ENCODE measurements around the gene FAT4. TPM values are rescaled to one million over a fixed set of nuclear protein-coding genes. Genes with fewer than 3 reads are reported as not detected.

Gene FAT4, protein sequence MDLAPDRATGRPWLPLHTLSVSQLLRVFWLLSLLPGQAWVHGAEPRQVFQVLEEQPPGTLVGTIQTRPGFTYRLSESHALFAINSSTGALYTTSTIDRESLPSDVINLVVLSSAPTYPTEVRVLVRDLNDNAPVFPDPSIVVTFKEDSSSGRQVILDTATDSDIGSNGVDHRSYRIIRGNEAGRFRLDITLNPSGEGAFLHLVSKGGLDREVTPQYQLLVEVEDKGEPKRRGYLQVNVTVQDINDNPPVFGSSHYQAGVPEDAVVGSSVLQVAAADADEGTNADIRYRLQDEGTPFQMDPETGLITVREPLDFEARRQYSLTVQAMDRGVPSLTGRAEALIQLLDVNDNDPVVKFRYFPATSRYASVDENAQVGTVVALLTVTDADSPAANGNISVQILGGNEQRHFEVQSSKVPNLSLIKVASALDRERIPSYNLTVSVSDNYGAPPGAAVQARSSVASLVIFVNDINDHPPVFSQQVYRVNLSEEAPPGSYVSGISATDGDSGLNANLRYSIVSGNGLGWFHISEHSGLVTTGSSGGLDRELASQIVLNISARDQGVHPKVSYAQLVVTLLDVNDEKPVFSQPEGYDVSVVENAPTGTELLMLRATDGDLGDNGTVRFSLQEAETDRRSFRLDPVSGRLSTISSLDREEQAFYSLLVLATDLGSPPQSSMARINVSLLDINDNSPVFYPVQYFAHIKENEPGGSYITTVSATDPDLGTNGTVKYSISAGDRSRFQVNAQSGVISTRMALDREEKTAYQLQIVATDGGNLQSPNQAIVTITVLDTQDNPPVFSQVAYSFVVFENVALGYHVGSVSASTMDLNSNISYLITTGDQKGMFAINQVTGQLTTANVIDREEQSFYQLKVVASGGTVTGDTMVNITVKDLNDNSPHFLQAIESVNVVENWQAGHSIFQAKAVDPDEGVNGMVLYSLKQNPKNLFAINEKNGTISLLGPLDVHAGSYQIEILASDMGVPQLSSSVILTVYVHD (N-terminal part only)
- total RNA-seq (under 1 TPM in 1 of 2 donors, not detected in 1; 0.18 TPM), total RNA-seq (0.15 to 1.2 reads per million in 2 donors)

DNA sequence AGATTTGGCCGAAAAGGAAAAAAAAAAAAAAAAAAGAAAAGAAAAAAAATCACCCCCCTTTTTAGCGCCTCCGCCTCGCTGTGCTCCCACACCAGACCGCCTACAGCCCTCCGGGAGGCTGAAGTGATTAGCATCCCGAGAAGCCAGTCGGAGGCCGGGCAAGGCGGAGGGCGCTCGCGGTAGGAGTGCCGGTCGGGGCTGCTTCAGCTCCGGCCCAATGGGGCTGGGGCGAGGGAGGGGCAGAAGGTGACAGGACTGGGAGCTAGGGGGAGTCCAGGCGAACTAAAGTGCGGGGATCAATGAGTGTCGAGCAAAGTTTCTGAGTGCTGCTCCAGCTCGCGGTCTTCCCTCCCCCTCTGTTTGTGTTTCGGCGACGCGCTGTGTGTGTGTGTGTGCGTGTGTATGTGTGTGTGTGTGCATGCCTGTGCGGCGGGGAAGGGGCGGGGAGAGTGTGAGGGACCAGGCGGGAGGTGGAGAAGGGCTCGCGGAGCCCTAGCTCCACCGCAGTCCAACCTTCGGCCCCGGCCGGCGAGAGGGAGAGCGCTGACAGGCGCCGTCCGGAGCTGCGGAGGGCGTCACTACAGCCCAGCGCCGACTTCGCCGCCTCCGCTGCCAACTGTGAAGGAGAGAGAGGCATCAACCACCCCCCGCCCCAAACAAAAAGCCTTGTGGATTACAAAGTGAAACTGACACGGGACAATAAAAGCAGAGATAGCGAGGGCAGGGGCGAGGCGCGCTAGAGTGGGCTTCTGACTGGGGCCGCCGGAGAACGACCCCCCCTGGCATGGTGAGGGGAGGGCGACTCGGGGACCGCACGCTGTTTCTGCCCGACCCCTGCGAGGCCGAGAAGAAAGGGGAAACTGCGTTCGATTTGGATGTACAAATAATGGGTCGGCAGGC lies at the start of gene FAT4:
FAT4 (plus strand) TSS at position 280 of the 900 bp plus-strand sequence. CDS start 1,457 bp downstream, outside the sequence.
- Mint-ChIP-seq H3K27ac (peak within 1 kb of the TSS; percentile 37), H3K4me3 (peak within 1 kb of the TSS; percentile 89), H3K27me3 (peaks cover 62% of the 10 kb centered on the region), H3K4me1 (peaks cover 25% of the 10 kb centered on the region), H3K36me3 (ENCODE audit: low read depth) (no peaks in the 10 kb centered on the region)
- DNase-seq (peak in 2 of 3 donors; percentile 8 to 10), ATAC-seq (peak; percentile 70)
- H3K9me3 ChIP-seq (ENCODE audit: control insufficient read depth, low read length, poor library complexity, severe bottlenecking): no peaks in the 10 kb centered on the region

DNA sequence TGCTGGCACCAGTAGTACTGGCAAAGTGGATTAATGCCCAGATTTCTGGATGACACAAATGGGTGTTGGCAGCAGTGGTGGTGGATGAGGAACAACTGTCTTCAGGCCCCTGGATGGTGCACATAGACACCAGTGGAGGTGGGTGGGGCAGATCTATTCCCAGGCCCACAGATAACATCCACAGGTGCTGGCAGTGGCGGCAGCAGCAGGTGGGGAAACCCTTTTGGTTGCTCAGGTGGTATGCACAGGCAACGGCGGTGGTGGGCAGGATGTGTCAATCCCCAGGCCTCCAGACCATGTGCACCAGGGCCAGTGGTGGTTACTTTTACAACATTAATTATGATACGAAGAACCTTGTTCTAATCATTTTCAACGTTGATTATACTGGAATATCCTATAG lies 48.9 kb upstream of the FAT4 start:
- H3K27me3 Mint-ChIP-seq: no peaks in the 10 kb centered on the region
- no peak overlapping the region for H3K27ac Mint-ChIP-seq
- no peaks in the 10 kb centered on the region for H3K36me3 Mint-ChIP-seq (ENCODE audit: low read depth)
- DNase-seq: no peak
- ATAC-seq: no peak
- H3K9me3 ChIP-seq (ENCODE audit: control insufficient read depth, low read length, poor library complexity, severe bottlenecking): no peaks in the 10 kb centered on the region
- H3K4me3 Mint-ChIP-seq: no peak overlapping the region
- no peaks in the 10 kb centered on the region for H3K4me1 Mint-ChIP-seq

DNA sequence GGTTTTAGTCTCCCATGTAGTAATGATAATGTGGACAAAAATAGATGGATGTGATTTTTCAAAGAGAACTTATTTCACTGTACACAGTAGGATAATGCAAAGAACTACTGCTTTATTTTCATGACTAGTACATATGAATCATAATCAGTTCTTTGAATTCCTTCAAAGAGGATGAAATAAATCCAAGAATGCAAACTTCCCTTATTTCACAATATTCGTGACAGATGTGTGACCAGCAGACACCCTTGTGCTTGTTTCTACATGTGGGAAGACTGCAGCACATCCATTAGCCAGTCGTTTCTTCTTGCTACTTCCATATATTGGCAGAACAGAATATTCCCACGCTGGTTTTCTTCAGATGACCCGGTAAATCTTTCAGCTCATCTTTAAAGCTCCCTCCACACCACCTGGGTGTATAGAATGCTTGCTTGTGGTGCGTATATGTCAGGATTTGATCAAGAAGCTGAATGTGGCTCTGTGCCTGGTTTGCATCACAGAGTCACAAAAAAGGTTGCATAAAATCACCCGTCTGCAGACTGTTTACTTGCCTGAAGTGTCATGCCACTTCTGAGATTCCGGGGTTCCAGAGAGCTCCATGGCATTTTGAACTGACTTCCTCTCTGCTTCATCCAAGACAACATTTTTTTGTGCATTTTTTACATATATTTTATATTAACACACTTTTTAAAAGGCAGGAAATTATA lies 47.7 kb upstream of the FAT4 start:
- H3K27ac Mint-ChIP-seq: no peak overlapping the region
- no peaks in the 10 kb centered on the region for H3K27me3 Mint-ChIP-seq
- no peak overlapping the region for H3K4me3 Mint-ChIP-seq
- DNase-seq (no peak), ATAC-seq (no peak)
- no peaks in the 10 kb centered on the region for H3K36me3 Mint-ChIP-seq (ENCODE audit: low read depth)
- no peaks in the 10 kb centered on the region for H3K9me3 ChIP-seq (ENCODE audit: control insufficient read depth, low read length, poor library complexity, severe bottlenecking)
- H3K4me1 Mint-ChIP-seq: no peaks in the 10 kb centered on the region

DNA sequence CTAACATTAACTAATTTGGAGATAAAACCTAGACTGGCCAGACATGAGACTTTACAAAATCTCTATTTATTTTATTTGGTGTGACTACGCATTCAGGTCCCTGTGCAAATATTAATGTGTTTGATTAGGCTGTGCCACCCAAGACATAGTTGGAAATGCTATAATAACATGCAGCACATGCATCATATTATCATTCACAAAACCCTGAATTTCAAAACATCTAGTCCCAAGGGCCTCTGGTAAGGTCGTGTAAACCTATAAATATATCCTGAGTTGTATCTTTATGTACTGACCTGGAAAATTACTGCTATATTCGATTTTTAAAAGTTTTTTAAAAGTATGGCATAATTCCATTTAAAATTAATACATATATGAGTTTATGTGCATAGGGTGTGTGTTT lies 47.1 kb upstream of the FAT4 start:
- Mint-ChIP-seq H3K36me3 (ENCODE audit: low read depth) (no peaks in the 10 kb centered on the region), H3K27me3 (no peaks in the 10 kb centered on the region), H3K27ac (no peak overlapping the region), H3K4me1 (no peaks in the 10 kb centered on the region), H3K4me3 (no peak overlapping the region)
- ATAC-seq: no peak
- DNase-seq: no peak
- H3K9me3 ChIP-seq (ENCODE audit: control insufficient read depth, low read length, poor library complexity, severe bottlenecking): no peaks in the 10 kb centered on the region

DNA sequence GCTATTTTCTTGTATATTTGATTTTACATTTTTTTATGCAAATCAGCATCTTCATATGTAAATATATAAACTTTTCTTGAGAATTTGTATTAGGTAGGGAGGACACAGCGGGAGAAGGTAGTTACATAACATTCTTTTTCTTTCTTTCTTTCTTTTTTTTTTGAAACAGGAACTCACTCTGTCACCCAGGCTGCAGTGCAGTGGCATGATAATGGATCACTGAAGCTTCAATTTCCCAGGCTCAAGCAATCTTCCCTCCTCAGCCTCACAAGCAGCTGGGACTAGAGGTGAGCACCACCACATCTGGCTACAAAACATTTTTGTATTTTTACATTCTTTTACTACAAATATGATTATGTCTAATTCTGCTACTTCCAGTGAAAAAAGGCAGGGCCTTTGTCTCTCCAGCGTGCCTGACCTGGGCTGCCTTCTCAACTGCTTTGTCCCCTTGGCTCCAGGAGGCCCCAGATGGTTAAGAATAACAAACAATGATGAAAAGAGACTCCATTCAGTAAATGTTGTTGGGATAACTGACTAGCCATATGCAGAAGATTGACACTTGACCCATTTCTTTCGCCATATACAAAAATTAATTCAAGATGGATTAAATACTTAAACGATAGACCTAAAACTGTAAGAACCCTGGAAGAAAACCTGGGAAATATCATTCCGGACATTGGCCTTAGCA lies 46.5 kb upstream of the FAT4 start:
- Mint-ChIP-seq H3K36me3 (ENCODE audit: low read depth) (no peaks in the 10 kb centered on the region), H3K4me3 (no peak overlapping the region), H3K27me3 (no peaks in the 10 kb centered on the region), H3K27ac (no peak overlapping the region), H3K4me1 (no peaks in the 10 kb centered on the region)
- DNase-seq (no peak), ATAC-seq (no peak)
- no peaks in the 10 kb centered on the region for H3K9me3 ChIP-seq (ENCODE audit: control insufficient read depth, low read length, poor library complexity, severe bottlenecking)

DNA sequence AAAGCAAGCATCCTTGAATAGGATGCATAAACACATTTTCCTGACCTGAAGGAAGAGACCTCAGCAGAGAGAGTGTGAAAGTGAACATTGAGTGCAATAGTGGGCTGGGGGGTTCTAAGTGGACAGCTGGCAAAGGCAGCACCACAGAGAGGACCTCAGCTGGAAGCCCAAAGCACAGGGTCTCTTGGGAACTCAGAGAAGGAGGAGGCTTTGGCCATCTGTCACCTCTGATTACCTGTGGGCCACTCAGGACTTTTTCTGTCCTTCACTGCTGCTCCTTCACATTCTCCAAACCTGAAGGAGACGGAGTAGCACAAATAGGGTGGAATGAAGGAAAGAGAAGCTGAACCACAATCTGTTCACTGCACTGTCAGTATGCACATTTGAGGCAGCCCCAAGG lies 37.9 kb upstream of the FAT4 start:
- Mint-ChIP-seq H3K27me3 (no peaks in the 10 kb centered on the region), H3K4me3 (no peak overlapping the region), H3K27ac (no peak overlapping the region), H3K36me3 (ENCODE audit: low read depth) (no peaks in the 10 kb centered on the region), H3K4me1 (no peaks in the 10 kb centered on the region)
- H3K9me3 ChIP-seq (ENCODE audit: control insufficient read depth, low read length, poor library complexity, severe bottlenecking): no peaks in the 10 kb centered on the region
- no peak for DNase-seq
- no peak for ATAC-seq

DNA sequence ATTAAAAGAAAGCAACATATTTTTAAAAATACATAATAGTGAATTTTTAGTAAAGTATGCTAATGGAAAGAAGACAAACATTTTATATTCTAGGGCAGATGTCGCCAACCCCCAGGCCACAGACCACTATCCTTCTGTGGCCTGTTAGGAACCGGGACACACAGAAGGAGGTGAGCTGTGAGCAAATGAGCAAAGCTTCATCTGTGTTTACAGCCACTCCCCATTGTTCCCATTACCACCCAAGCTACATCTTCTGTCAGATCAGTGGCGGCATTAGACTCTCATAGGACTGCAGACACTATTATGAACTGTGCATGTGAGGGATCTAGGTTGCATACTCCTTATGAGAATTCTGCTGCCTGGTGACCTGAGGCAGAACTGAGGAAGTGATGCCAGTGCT lies 37.0 kb upstream of the FAT4 start:
- ATAC-seq: no peak
- Mint-ChIP-seq H3K27ac (no peak overlapping the region), H3K36me3 (ENCODE audit: low read depth) (no peaks in the 10 kb centered on the region), H3K4me3 (no peak overlapping the region), H3K4me1 (no peaks in the 10 kb centered on the region), H3K27me3 (no peaks in the 10 kb centered on the region)
- no peaks in the 10 kb centered on the region for H3K9me3 ChIP-seq (ENCODE audit: control insufficient read depth, low read length, poor library complexity, severe bottlenecking)
- no peak for DNase-seq

DNA sequence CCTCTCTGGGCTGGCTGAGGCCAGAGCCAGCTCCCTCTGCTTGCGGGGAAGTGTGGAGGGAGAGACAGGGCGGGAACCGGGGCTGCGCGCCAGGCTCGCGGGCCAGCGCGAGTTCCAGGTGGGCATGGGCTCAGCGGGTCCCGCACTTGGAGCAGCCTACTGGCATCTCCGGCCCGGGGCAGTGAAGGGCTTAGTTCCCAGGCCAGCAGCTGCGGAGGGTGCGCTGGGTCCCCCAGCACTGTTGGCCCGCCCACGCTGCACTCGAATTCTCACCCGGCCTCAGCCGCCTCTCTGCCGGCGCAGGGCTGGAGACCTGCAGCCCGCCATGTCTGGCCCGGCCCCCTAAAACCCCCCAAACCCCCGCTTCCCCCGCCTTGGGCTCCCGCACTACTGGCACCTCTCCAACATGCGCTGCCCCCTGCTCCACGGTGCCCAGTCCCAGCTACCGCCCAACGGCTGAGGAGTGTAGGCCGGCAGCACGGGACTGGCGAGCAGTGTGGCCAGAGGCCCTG lies 33.8 kb upstream of the FAT4 start:
- Mint-ChIP-seq H3K4me3 (no peak overlapping the region), H3K36me3 (ENCODE audit: low read depth) (no peaks in the 10 kb centered on the region), H3K27me3 (no peaks in the 10 kb centered on the region), H3K27ac (no peak overlapping the region), H3K4me1 (no peaks in the 10 kb centered on the region)
- no peak for ATAC-seq
- peak in 1 of 3 donors; percentile 10 for DNase-seq
- H3K9me3 ChIP-seq (ENCODE audit: control insufficient read depth, low read length, poor library complexity, severe bottlenecking): no peaks in the 10 kb centered on the region

DNA sequence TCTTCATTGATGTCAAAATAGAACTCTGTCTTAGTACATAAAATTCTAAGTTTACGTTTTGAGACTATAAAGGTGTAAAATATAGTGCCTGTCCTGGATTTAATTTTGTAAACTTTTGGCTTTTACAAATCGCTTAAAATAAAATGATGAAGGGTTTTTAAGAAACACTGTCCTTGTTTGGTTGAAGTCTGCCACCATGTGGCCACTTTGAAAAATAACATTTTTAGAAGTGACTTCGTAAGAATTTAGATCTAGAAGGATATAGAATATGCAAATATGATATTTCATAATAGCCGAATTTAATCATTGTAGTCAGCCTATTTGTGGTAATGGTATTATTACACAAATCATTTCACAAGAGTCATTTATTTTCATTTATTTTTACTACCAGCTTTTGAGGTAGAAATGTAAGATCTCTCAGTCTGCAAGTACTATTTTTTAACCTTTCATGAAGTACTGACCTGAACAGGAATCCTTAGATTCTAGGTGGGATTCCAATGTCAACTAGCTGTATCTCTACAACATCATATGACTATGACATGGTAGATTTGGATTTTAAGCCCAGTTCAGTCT lies 31.0 kb upstream of the FAT4 start:
- Mint-ChIP-seq H3K27me3 (no peaks in the 10 kb centered on the region), H3K4me1 (no peaks in the 10 kb centered on the region), H3K36me3 (ENCODE audit: low read depth) (no peaks in the 10 kb centered on the region), H3K4me3 (no peak overlapping the region), H3K27ac (no peak overlapping the region)
- DNase-seq: no peak
- no peaks in the 10 kb centered on the region for H3K9me3 ChIP-seq (ENCODE audit: control insufficient read depth, low read length, poor library complexity, severe bottlenecking)
- no peak for ATAC-seq

DNA sequence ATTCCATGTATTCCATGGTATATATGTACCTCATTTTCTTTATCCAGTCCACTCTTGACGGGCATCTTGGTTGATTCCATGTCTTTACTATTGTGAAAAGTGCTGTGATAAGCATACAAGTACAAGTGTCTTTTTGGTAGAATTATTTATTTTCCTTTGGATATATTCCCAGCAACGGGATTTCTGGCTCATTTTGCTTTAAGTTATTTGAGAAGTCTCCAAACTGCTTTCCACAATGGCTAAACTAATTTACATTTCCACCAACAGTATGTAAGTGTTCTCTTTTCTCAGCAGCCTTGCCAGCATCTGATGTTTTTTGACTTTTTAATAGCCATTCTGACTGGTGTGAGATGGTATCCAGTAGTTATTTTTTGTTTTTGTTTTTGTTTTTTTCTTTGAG lies 17.6 kb upstream of the FAT4 start:
- H3K27ac Mint-ChIP-seq: no peak overlapping the region
- no peak for DNase-seq
- no peaks in the 10 kb centered on the region for H3K36me3 Mint-ChIP-seq (ENCODE audit: low read depth)
- no peak for ATAC-seq
- H3K4me1 Mint-ChIP-seq: no peaks in the 10 kb centered on the region
- no peaks in the 10 kb centered on the region for H3K9me3 ChIP-seq (ENCODE audit: control insufficient read depth, low read length, poor library complexity, severe bottlenecking)
- H3K27me3 Mint-ChIP-seq: no peaks in the 10 kb centered on the region
- H3K4me3 Mint-ChIP-seq: no peak overlapping the region

DNA sequence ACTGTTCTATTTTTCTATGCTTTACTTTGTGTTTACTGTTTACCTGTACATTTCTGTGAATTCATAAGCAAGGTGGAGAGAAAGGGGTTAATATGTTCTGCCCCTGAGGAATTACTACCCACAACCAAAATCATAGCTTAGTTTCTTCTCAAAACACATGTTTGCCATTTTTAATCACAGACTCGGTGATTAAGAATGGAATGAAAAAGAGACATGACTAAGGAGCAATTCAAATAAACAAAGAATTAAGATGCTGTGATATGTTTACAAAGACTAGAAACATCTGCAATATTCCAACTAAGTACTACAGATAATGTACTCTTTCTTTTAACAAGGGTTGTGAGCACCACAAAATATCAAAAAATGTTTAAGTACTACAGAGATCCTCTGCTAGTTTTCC lies 11.7 kb upstream of the FAT4 start:
- no peak overlapping the region for H3K27ac Mint-ChIP-seq
- DNase-seq: no peak
- H3K36me3 Mint-ChIP-seq (ENCODE audit: low read depth): no peaks in the 10 kb centered on the region
- ATAC-seq: no peak
- no peaks in the 10 kb centered on the region for H3K27me3 Mint-ChIP-seq
- H3K9me3 ChIP-seq (ENCODE audit: control insufficient read depth, low read length, poor library complexity, severe bottlenecking): no peaks in the 10 kb centered on the region
- H3K4me3 Mint-ChIP-seq: no peak overlapping the region
- no peaks in the 10 kb centered on the region for H3K4me1 Mint-ChIP-seq

Measured in T-helper 17 cell (primary cell).